OCI-LY7 (cell line): ENCODE measurements around the gene MRC1.

Experiments used
- EZH2phosphoT487 ChIP-seq: fragments of 200-600 bp; sonication (generic); IDR thresholded peaks from 2 replicates; pipeline ENCODE4 v1.6.1; 2018; ENCODE audit warnings: low read depth, borderline replicate concordance, mild to moderate bottlenecking, mixed run types, antibody characterized with exemption, low read length, moderate library complexity, mixed read lengths
- TF ChIP-seq, protein P1 (sequence below): fragments of 200-600 bp; sonication (generic); conservative IDR thresholded peaks from 2 replicates; pipeline ENCODE4 v1.5.1; 2014; ENCODE audit warnings: mild to moderate bottlenecking, antibody characterized with exemption, low read length, moderate library complexity, mixed read lengths

DNA sequence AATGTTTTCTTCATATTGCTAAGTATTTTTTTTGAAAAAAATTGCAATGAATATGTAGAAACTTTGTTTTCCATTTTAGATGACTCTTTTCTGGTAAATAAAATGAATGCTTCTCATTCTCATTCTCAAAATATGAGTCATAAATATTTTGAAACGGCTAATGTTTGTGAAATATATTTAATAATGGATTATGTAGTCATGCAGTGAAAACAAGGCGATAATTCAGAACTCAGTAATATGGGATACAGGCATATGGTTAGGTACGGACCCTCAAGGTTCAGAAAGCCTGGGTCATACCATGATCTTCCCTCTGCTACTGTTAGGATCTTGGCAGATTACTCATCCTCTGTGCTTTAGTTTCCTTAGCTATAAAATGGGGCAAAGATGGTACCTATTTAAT lies 96.3 kb downstream of the MRC1 start:
- TF ChIP-seq, protein P1, sequence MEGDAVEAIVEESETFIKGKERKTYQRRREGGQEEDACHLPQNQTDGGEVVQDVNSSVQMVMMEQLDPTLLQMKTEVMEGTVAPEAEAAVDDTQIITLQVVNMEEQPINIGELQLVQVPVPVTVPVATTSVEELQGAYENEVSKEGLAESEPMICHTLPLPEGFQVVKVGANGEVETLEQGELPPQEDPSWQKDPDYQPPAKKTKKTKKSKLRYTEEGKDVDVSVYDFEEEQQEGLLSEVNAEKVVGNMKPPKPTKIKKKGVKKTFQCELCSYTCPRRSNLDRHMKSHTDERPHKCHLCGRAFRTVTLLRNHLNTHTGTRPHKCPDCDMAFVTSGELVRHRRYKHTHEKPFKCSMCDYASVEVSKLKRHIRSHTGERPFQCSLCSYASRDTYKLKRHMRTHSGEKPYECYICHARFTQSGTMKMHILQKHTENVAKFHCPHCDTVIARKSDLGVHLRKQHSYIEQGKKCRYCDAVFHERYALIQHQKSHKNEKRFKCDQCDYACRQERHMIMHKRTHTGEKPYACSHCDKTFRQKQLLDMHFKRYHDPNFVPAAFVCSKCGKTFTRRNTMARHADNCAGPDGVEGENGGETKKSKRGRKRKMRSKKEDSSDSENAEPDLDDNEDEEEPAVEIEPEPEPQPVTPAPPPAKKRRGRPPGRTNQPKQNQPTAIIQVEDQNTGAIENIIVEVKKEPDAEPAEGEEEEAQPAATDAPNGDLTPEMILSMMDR, result no peak
- TF ChIP-seq EZH2phosphoT487, result no peak
